Astrocyte of the cerebellum (primary cell): ENCODE results near the gene LASP1.
"Not testable (repeated sequence)": the region's sequence is repeated elsewhere in the genome, so short reads cannot be mapped to it uniquely, and the experiment has no call there.

Experiments used
- DNase-seq: peaks from one replicate; pipeline ENCODE4 v3.0.0-alpha.2; 2011; ENCODE audit warnings: low read depth
- H3K4me3 ChIP-seq: 2 replicates; pipeline ENCODE4 v1.5.1; 2011; ENCODE audit warnings: mild to moderate bottlenecking, low read depth, low read length, moderate library complexity
- CTCF ChIP-seq: IDR thresholded peaks from 2 replicates; pipeline ENCODE4 v1.5.1; 2012; ENCODE audit warnings: low read length, low read depth, moderate library complexity, mild to moderate bottlenecking; ENCODE audit errors: missing control alignments
- in situ Hi-C: cut with HindIII; loops from 2 replicates; pipeline ENCODE4 v1.10.0; 2017; ENCODE audit warnings: low sequenced_read_pairs

Gene LASP1

DNA sequence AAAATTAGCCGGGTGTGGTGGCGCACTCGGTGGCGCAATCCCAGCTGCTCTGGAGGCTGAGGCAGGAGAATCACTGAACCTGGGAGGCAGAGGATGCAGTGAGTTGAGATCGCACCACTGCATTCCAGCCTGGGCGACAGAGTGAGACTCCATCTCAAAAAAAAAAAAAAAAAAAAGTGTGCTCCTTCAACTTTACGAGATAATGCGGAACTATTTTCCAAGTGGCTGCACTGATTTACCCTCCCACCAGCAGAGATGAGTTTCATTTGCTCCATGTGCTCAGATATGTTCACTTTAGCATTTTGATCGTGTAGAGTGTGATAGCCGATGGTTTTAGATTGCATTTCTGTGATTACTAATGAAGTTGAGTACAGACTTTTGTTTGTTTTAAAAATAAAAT is 35.5 kb downstream of the LASP1 start:
- no peak for DNase-seq
- no peak for TF ChIP-seq CTCF
- in situ Hi-C loops: no loop called here
- no peak overlapping the region for H3K4me3 ChIP-seq

GRCh38 chr17:38906460-38907228 is 36.8 kb downstream of the LASP1 start:
- in situ Hi-C loops: no loop called here
- no peak for DNase-seq
- no peak for TF ChIP-seq CTCF
- no peak overlapping the region for H3K4me3 ChIP-seq

- no peak overlapping the region for H3K4me3 ChIP-seq
- DNase-seq: no peak
- no peak for TF ChIP-seq CTCF
- in situ Hi-C loops: no loop called here
These were observed 38.2 kb downstream of the LASP1 start for GRCh38 chr17:38907930-38908675.

DNA sequence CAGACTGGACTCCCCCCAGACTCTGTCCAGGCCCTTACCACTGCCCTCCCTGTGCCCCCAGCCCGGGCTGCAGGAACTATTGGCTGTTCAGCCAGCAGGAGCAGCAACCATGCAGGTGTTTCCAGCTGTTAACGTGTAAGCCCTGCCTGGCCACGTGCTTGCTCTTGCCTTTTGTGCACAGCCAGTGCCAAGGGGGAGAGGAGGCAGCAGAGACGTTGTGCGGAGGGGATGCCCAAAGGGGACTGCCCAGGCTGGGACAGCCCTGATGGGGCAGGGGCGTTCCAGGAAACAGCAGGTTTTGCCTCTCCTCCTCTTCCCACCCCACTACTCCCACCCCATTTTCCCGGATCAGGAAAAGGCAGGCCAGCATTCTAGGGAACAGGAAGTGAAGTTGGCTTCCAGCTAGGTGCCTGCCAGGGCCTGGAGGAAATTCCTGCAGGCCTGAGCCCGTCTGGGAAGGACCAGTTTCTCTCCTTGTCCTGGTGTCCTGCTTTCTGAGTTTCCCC is 38.9 kb downstream of the LASP1 start:
- no peak overlapping the region for H3K4me3 ChIP-seq
- in situ Hi-C loops: no loop called here
- DNase-seq: no peak
- TF ChIP-seq CTCF: no peak

DNA sequence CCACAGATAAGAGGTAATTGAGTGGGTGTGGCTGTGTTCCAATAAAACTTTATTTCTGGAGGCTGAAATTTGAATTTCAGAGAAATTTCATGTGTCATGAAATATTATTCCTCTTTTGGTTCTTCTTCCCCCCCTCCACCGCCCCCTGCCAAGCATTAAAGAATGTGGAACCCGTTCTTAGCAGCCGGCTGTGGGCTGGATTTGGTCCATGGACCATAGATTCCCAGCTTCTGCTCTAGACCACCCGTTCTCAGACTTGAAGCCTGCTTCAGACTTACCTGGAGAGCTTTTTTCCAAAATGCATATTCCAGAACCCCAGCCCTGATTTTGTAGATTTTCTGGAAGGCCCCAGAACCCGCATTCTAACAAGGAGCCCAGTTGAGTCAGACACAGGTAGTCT is 40.5 kb downstream of the LASP1 start:
- no peak for TF ChIP-seq CTCF
- no peak for DNase-seq
- no peak overlapping the region for H3K4me3 ChIP-seq
- in situ Hi-C loops: no loop called here

DNA sequence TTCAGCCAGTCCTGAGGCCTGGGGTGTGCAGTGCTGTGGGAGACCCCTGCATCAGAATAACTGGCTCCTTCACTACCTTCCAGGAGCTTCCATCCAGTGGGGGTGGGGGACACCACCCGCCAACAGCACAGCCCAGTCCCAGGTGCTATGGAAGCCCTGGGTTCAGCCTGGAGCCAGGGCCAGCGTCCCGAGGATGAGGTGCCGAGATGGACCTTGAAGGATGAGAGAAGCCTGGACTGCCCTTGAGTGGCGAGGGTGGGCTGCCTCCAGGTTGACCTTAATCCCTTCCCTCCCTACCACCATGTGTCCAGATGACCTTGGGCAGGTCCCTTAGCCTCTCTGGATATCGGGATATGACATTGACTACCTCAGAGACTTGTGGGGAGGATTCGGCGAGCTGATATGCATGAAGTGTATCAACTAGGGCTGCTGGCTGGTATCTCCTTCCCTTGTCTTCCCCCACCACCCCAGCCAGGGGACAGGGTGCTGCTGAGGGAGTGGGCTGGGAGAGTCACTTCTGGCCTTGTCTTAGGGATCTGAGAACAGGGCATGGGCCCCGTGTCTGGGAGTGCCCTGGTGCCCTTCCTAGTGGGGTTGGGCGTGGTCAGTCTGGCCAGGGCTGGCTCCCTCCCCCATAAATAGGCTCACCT is 41.3 kb downstream of the LASP1 start:
- no peak overlapping the region for H3K4me3 ChIP-seq
- DNase-seq: no peak
- TF ChIP-seq CTCF: no peak
- in situ Hi-C loops: no loop called here

DNA sequence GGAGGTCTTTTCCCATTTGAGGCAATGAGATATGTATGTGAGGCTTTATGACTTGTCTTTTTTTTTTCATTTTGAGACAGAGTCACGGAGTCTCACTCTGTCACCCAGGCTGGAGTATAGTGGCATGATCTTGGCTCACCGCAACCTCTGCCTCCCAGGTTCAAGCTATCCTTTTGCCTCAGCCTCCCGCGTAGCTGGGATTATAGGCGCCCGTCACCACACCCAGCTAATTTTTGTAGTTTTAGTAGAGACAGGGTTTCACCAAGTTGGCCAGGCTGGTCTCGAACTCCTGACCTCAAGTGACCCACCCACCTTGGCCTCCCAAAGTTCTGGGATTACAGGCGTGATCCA is 41.8 kb downstream of the LASP1 start:
- H3K4me3 ChIP-seq, in situ Hi-C loops, DNase-seq: not testable (repeated sequence)
